Mononuclear cell (primary cell): ENCODE results near the gene SBF1. TPM values are rescaled to one million over a fixed set of nuclear protein-coding genes. Genes with fewer than 3 reads are reported as not detected.

Experiments used
- H3K27me3 ChIP-seq: 2 replicates; pipeline ENCODE4 v1.6.0; 2011; ENCODE audit warnings: low read length, control low read depth; ENCODE audit not compliant: insufficient read depth
- H3K4me1 ChIP-seq: 2 replicates; pipeline ENCODE4 v1.5.1; 2011; ENCODE audit warnings: mild to moderate bottlenecking, low read length, control low read depth; ENCODE audit not compliant: insufficient read depth
- H3K4me3 ChIP-seq: 2 replicates; pipeline ENCODE4 v1.5.1; 2011; ENCODE audit warnings: mild to moderate bottlenecking, low read length, moderate library complexity
- H3K9me3 ChIP-seq: 2 replicates; pipeline ENCODE4 v1.5.1; 2011; ENCODE audit warnings: low read depth, mild to moderate bottlenecking, control low read depth, low read length
- total RNA-seq: library from RNA; depleted of rRNA; stranded (reverse); fragments of >200 nt; gene quantifications from one replicate; pipeline ENCODE4 v1.2.3, GENCODE V29; 2012

SBF1 gene
- total RNA-seq, 1 donor, result 63.4 TPM

GRCh38 chr22:50452649-50453048 lies 22.2 kb downstream of the SBF1 start:
- H3K27me3 ChIP-seq, result no peaks in the 10 kb centered on the region
- peaks cover 3% of the 10 kb centered on the region for H3K4me1 ChIP-seq
- H3K4me3 ChIP-seq, result no peak overlapping the region
- H3K9me3 ChIP-seq, result no peaks in the 10 kb centered on the region

GRCh38 chr22:50447576-50448551 lies 27.0 kb downstream of the SBF1 start:
- Histone ChIP-seq H3K4me1 (peaks cover 15% of the 10 kb centered on the region), H3K4me3 (no peak overlapping the region), H3K27me3 (no peaks in the 10 kb centered on the region), H3K9me3 (no peaks in the 10 kb centered on the region)

- no peaks in the 10 kb centered on the region for H3K9me3 ChIP-seq
- no peaks in the 10 kb centered on the region for H3K27me3 ChIP-seq
- peaks cover 15% of the 10 kb centered on the region for H3K4me1 ChIP-seq
- H3K4me3 ChIP-seq, result no peak overlapping the region
Observed at GRCh38 chr22:50446708-50447575, 27.9 kb downstream of the SBF1 start.

- H3K4me3 ChIP-seq, result no peak overlapping the region
- no peaks in the 10 kb centered on the region for H3K27me3 ChIP-seq
- H3K9me3 ChIP-seq, result no peaks in the 10 kb centered on the region
- peaks cover 15% of the 10 kb centered on the region for H3K4me1 ChIP-seq
Observed at GRCh38 chr22:50445880-50446707, 28.7 kb downstream of the SBF1 start.

- Histone ChIP-seq H3K4me3 (no peak overlapping the region), H3K9me3 (no peaks in the 10 kb centered on the region), H3K27me3 (no peaks in the 10 kb centered on the region), H3K4me1 (peaks cover 15% of the 10 kb centered on the region)
Observed at GRCh38 chr22:50445071-50445879, 29.6 kb downstream of the SBF1 start.

GRCh38 chr22:50444663-50445062 lies 30.2 kb downstream of the SBF1 start:
- Histone ChIP-seq H3K9me3 (no peaks in the 10 kb centered on the region), H3K4me1 (peaks cover 15% of the 10 kb centered on the region), H3K27me3 (no peaks in the 10 kb centered on the region), H3K4me3 (no peak overlapping the region)

GRCh38 chr22:50443801-50444625 lies 30.8 kb downstream of the SBF1 start:
- Histone ChIP-seq H3K4me1 (peaks cover 15% of the 10 kb centered on the region), H3K4me3 (no peak overlapping the region), H3K9me3 (no peaks in the 10 kb centered on the region), H3K27me3 (no peaks in the 10 kb centered on the region)

GRCh38 chr22:50443197-50443596 lies 31.6 kb downstream of the SBF1 start:
- H3K4me3 ChIP-seq, result no peak overlapping the region
- H3K9me3 ChIP-seq, result no peaks in the 10 kb centered on the region
- H3K27me3 ChIP-seq, result no peaks in the 10 kb centered on the region
- H3K4me1 ChIP-seq, result peaks cover 15% of the 10 kb centered on the region

- Histone ChIP-seq H3K9me3 (no peaks in the 10 kb centered on the region), H3K4me1 (peaks cover 15% of the 10 kb centered on the region), H3K27me3 (no peaks in the 10 kb centered on the region), H3K4me3 (no peak overlapping the region)
Observed at GRCh38 chr22:50441428-50441993, 33.3 kb downstream of the SBF1 start.

GRCh38 chr22:50440544-50441249 lies 34.1 kb downstream of the SBF1 start:
- Histone ChIP-seq H3K27me3 (no peaks in the 10 kb centered on the region), H3K4me3 (no peak overlapping the region), H3K9me3 (no peaks in the 10 kb centered on the region), H3K4me1 (peaks cover 12% of the 10 kb centered on the region)

- H3K4me3 ChIP-seq, result no peak overlapping the region
- H3K27me3 ChIP-seq, result no peaks in the 10 kb centered on the region
- H3K4me1 ChIP-seq, result peaks cover 4% of the 10 kb centered on the region
- no peaks in the 10 kb centered on the region for H3K9me3 ChIP-seq
Observed at GRCh38 chr22:50439871-50440331, 34.9 kb downstream of the SBF1 start.

GRCh38 chr22:50439314-50439870 lies 35.4 kb downstream of the SBF1 start:
- Histone ChIP-seq H3K4me1 (no peaks in the 10 kb centered on the region), H3K4me3 (no peak overlapping the region), H3K9me3 (no peaks in the 10 kb centered on the region), H3K27me3 (no peaks in the 10 kb centered on the region)
